Stimulated activated CD4-positive, alpha-beta T cell treated with anti-CD3 and anti-CD28 coated beads, Interleukin-2, amount 100 ng/mL, for 4 hours (primary cell): ENCODE results near the gene TMEM128.
A peak's percentile ranks its signal among the peaks of the same experiment; 100 is the strongest.
"Not testable (repeated sequence)": the region's sequence is repeated elsewhere in the genome, so short reads cannot be mapped to it uniquely, and the experiment has no call there.

ENCODE experiments used
- DNase-seq: peaks from one replicate; pipeline ENCODE4 v3.0.0-alpha.2; 2020; ENCODE audit warnings: low read depth

TMEM128 gene, protein sequence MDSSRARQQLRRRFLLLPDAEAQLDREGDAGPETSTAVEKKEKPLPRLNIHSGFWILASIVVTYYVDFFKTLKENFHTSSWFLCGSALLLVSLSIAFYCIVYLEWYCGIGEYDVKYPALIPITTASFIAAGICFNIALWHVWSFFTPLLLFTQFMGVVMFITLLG

GRCh38 chr4:4248029-4248884 lies at the start of gene TMEM128:
TSS of gene TMEM128 (minus strand) at chr4:4248223. CDS start at chr4:4248202, 21 bp downstream.
- DNase-seq: peak; percentile 86

- DNase-seq: no peak
Observed at GRCh38 chr4:4296283-4296846, 48.3 kb upstream of the TMEM128 start.

GRCh38 chr4:4293279-4293678 lies 45.3 kb upstream of the TMEM128 start:
- no peak for DNase-seq

- peak; percentile 93 for DNase-seq
Observed at GRCh38 chr4:4289941-4290850, 42.2 kb upstream of the TMEM128 start, which contains the start of the genes LYAR and ZBTB49. TSS of gene LYAR (minus strand) at chr4:4290154. CDS start at chr4:4283742, 6,412 bp downstream. TSS of gene ZBTB49 (plus strand) at chr4:4290251. CDS start at chr4:4299946, 9,695 bp downstream.

DNA sequence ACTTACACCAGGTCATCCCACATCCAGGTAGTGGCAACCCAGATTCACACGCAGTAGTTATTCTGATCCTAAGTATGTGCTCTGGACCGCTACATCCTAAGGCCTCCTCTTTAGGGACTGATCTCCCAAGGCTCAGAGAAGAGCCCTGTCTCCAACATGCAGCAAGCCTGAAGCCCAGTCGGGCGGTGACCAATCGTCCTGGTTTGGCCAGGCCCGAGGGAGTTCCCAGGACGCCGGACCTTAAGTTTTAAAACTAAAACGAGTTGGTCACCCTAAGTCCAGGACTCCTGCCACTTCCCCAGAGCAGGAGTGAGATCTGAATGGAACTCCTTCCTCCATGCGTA lies 41.5 kb upstream of the TMEM128 start:
- DNase-seq: no peak

DNA sequence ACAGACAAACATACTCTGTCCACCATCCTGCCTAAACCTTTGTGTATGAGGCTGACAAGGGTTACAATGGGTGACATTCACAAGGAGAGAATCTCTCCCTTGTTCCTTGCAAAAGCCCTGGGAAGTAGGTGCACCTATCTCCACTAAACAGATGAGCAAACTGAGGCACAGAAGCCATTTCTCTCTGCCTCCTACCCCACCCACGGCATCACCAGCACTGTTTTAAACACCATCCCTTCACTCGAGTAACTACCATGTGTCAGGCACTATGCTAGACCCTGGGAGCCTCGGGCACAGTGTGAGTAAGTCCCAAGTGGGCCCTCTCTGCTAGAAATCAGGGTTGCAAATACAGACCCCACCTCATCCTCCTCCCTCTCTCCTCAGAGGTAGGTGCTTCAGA lies 41.0 kb upstream of the TMEM128 start:
- DNase-seq: no peak

GRCh38 chr4:4288098-4288497 lies 40.1 kb upstream of the TMEM128 start:
- no peak for DNase-seq

DNA sequence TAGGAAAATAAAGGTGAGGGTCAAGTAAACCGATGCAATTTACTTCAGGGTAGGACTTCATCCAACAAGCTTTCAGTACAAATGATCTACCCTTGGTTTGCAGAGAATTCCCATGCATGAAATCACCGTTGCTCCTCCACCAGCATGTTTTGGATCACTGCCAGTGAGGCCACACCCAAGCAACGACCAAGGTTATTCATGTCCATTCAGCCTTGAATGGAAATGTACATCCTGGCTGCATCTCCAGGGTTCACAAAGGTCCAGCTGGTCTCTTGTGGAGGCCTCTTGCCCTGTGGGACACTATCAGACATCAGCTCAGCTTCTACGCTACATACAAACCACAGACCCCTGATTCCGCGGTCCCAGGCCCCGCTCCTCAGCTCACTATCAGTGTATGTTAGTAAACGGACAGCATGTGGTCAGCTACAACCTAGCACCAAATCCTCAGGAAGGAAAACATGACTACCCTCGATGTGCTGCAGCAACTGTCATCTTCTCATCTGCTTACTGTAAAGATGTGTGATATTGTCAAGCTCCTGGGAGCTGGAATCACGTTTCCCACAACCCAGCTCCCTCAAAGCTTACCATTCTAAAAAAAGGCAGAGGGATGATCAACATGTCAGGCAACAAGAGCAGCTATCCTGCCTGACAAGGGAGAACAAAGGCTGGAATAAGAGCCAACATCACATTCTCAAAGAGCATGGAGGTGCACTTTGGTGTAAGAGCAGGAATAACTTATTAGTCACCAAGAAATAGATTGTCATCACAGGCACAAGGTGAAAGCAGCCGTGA lies 37.0 kb upstream of the TMEM128 start:
- no peak for DNase-seq

- no peak for DNase-seq
Observed at GRCh38 chr4:4281787-4282186, 33.8 kb upstream of the TMEM128 start.

DNA sequence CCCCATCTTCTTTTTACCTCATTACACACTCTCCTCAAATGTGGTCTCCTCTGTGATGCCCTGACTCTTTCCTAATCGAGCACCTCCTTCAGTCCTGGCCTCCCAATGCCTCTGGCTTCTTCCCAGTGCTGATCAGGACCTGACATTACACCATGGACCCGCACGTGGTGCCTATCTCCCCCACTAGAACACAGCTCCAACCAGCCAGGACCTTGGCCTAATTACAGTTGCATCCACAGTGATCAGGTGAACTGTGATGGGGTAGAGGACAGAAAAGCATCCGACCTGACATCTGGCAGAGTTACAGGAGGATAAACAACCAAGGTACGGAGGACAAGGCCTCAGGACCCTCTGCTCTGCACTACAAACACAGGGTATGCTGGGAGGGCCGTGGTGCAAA lies 29.5 kb upstream of the TMEM128 start:
- no peak for DNase-seq

DNA sequence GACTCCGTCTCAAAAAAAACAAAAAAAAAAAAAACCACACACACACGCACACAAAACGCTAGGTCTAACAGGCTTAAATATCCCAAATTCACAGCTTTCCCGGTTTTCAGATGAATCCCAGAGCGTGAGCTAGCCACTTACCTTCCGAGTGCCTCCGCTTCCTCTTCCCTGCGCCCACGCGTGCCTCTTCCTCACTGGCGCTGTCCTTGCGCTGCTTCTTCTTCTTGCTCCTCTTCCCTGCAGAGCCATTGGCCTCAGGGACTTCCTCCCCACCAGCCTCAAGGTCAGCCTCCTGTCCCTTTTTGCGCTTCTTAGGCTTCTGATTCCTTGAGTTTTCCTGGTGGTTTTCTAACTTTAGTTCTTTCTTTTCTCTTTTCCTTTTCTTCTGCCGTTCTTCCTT lies 26.2 kb upstream of the TMEM128 start:
- DNase-seq: no peak

DNA sequence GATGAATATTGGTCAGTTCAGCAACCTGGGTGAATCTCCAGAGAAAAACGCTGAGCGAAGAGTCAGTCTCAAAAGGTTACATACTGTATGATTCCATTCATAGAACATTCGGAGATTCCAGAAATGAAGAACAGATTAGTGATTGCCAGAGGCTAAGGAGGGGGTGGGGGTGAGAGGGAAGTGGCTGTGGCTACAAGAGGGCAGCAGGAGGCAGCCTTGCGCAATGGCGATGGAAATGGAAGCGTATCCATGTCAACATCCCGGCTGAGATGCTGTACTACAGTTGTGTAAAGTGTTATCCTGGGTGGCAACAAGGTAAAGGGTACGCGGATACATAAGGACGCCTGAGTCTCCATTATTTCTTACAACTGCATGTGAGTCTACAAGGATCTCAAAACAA lies 23.9 kb upstream of the TMEM128 start:
- DNase-seq: no peak

DNA sequence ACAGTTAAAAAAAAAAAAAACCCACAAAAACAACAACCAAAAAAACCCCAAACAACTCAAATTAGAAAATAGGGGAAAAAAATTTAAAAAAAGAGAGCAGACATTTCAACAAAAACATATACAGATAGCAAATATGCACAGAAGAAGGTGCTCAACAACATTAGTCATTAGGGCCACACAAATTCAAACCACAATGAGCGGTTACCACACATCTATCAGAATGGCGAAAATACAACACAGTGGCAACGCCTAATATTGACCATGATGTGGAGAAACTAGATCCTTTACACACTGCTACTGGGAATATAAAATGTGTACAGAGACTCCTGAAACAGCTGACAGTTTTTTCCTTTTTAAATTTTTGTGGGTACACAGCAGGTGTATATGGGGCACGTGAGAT lies 22.5 kb upstream of the TMEM128 start:
- DNase-seq: no peak

DNA sequence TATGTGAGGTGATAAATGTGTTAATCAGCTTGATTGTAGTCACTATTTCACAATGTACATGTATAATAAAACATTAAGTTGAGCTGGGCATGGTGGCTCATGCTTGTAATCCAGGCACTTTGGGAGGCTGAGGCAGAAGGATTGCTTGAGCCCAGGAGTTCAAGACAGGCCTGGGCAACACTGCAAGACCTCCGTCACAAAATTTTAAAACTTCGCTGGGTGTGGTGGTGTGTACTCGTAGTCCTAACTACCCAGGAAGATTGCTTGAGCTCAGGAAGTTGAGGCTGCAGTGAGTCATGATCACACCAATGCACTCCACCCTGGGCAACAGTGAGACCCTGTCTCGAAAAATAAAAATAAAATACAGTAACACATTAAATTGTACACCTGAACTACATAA lies 21.8 kb upstream of the TMEM128 start:
- DNase-seq: no peak

- no peak for DNase-seq
Observed at GRCh38 chr4:4269331-4269731, 21.3 kb upstream of the TMEM128 start.

- no peak for DNase-seq
Observed at GRCh38 chr4:4268776-4269175, 20.8 kb upstream of the TMEM128 start.

GRCh38 chr4:4267981-4268380 lies 20.0 kb upstream of the TMEM128 start:
- no peak for DNase-seq

DNA sequence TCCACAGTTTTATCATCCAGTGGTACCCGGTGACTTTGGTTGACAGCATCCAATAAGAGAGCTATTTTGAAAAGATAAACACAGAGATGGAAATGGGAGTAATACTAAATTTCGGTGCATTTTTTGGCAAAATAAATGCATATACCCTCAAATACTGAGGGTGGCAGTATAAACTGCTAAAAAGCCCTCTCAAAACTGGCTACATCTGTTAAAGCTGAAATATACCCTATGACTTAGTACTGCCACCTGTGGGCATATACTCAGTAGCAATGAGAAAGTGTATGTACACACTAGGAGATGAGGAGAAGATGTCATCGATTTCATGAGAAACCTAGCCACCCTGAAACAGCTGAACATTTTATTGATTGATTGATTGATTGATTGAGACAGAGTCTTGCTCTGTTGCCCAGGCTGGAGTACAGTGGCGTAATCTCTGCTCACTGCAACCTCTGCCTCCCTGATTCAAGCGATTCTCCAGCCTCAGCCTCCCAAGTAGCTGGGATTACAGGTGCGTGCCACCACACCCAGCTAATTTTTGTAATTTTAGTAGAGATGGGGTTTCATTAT lies 12.2 kb upstream of the TMEM128 start:
- no peak for DNase-seq

- no peak for DNase-seq
Observed at GRCh38 chr4:4259484-4260100, 11.6 kb upstream of the TMEM128 start.

- not testable (repeated sequence) for DNase-seq
Observed at GRCh38 chr4:4257705-4258104, 9.7 kb upstream of the TMEM128 start.

GRCh38 chr4:4256799-4257198 lies 8.8 kb upstream of the TMEM128 start:
- DNase-seq: no peak
